Erythroblast (primary cell): ENCODE results near the gene BRD8.

Experiments
- DNase-seq, 2 experiments: peaks; one replicate each; lab custom pipeline; 2025; lab: John Stamatoyannopoulos, UW
- GATA1 ChIP-seq: IDR thresholded peaks from 2 replicates; pipeline ENCODE4 v1.6.1; 2011; ENCODE audit warnings: low read depth, mild to moderate bottlenecking, control low read depth, low read length, moderate library complexity
- POLR2A ChIP-seq: IDR thresholded peaks from 2 replicates; pipeline ENCODE4 v1.6.1; 2011; ENCODE audit warnings: mild to moderate bottlenecking, low read length

Gene BRD8

DNA sequence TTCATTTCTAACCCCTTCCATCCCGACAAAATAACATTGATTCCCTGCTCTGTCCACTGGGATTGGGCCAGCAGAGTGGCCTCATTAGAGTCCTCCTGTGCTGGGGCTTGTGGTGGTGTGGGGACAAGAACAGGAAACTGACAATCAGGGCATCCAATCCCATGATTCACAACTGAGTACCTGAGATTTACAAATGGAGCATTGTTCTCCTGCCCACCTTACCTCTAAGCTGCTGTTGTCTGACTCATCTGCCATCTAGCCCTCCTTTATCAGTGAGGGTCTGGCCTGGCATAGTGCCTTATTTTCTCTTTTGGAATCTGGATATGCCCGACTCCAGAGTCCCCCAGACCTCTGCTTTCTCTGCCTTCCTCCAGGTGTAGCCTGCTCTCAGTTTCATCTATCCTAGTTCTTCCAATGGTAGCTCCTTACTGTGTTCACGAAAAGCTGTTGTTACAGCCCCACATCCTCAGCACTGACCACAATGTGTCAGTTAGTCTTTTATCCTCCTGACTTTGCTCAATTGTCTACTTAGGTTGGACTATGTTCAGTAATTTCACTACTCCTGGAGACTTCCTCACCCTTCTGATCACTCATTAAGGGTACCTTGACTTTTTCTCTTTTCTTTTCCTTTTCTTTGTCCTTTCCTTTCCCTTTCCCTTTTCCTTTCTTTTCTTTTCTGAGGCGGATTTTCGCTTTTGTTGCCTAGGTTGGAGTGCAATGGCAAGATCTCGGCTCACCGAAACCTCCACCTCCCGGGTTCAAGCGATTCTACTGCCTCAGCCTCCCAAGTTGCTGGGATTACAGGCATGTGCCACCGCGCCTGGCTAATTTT lies 81.2 kb downstream of the BRD8 start:
- TF ChIP-seq POLR2A, result no peak
- no peak for TF ChIP-seq GATA1

DNA sequence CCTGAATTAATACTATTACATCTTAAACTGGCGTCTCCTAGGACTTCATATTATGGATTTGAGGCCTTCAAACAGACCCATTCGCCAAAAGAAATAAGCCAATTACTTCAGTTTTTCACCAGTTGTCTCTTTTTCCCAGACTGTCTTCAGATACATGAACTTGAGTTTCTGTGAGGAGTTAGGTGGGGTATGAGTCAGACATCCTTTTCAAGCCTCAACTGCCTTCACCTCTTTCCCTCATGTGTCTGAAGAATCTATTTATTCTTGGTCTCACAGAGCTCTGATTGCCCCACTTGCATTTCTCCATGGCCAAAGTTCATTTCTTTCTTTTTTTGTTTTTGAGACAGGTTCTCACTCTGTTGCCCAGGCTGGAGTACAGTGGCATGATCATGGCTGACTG lies 82.1 kb downstream of the BRD8 start:
- no peak for DNase-seq
- TF ChIP-seq GATA1 (no peak), POLR2A (no peak)

More for the DNA sequence above, 81.2 kb downstream of the BRD8 start:
- no peak for DNase-seq

DNA sequence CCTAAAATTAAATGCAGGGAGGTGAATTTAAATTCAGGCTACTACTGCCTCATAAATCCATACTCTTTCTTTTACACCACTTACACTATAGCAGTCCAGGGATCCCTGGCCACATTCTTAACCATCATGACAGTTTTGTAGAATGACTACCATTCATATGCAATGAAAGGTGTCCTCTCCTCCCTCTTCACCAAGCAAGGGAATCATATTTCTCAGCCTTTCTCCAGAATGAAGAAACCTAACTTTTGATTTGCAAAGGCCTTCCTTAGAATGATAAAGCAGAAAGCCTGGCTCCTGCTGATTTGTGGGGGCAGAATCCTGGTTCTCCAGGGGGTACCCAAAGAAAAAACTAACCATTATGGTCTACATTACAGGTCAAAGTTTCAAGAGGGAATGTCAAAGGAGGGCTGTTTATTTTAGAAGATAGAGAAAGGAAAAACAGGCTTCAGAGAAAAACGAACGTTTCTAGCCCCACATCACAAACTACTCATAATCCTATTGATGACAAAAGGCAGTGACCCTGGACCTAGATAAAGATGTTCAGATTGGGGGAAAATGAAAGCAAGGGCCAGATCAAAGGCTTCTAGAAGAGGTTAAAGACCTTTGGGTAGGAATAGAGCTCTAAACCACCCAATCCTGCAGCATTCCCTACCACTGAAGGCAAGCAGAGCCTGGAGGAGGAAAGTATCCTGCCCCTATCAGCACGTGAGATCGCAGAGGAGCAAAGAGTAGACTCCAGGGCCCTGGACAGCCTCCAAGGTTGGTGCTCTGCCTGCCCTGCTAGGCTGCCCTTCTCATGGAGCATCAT lies 83.1 kb downstream of the BRD8 start:
- TF ChIP-seq GATA1, result no peak
- TF ChIP-seq POLR2A, result no peak
- DNase-seq, result no peak

DNA sequence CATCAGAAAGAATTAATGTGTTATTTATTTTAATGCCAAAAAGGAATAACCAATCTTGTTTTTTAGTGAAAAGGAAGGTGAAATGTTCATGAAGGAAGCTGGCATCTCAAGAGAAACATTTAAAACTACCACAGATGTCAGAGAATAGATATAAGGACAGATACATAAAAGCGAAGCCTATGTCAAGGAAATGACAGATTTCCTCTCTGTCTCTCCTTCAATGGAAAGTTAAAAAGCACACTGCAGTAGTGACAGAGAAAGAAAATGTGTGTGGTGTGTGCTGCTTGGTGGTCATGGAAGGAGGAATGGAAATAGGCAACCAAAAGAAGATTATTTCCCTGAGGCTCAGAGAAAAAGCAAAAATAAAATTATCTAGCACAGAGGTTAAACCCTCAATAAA lies 85.4 kb downstream of the BRD8 start:
- no peak for TF ChIP-seq GATA1
- no peak for TF ChIP-seq POLR2A
- no peak for DNase-seq

DNA sequence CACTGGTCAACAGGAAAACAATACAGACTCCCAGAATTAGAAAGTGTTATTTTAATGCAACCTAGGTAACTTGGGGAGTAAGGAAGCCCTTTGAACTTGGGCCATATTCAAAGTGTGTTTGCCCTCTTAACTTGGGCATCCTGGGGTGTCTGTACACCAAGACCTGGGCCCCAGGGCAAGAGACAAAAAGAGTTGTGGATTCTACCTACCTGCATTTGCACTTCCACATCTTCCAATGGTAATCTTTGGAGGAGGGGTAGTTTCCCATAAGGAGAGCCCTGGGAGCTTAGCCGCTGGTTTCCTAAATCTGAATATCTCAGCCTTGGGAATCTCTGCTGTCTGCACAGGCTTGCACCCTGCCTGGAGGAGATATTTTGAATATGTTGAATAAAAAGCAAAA lies 86.1 kb downstream of the BRD8 start:
- TF ChIP-seq POLR2A, result no peak
- no peak for TF ChIP-seq GATA1
- DNase-seq, result no peak

DNA sequence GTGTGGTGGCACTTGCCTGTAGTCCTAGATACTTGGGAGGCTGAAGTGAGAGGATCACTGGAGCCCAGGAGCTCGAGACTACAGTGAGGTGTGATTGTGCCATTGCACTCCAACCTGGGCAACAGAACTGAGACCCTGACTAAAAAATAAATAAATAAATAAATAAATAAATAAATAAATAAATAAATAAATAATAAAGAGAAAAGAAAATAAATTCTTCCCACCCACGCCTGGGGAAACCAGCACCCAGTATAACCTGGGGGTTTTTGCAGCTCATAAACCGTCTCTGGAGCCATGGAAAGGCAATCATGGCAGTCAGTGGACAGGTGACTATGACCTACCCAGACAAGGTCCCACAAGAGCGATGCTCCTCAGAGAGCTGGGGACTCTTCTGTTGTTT lies 86.7 kb downstream of the BRD8 start:
- no peak for DNase-seq
- TF ChIP-seq POLR2A (no peak), GATA1 (no peak)
